T-helper 1 cell treated with Interleukin-12 subunit alpha and Interleukin-12 subunit beta and Interleukin-4 antibody, amounts not matched to agents 30 ng/mL and 1 ng/mL, for 36 hours (primary cell): ENCODE measurements around the gene IFT27. TPM values are rescaled to one million over a fixed set of nuclear protein-coding genes. Genes with fewer than 3 reads are reported as not detected.

ENCODE experiments used
- intact Hi-C: fragments of 100-400 bp; cut with micrococcal nuclease; formaldehyde crosslinking; loops from one replicate; pipeline ENCODE4 v1.15.1; 2024
- total RNA-seq: library from RNA; stranded (reverse); gene quantifications from 2 replicates; pipeline ENCODE4 v1.2.3, GENCODE V29; 2022

The IFT27 gene
- total RNA-seq, 1 donor from 2014 or later: 28.0 TPM

GRCh38 chr22:36767035-36767775 lies 8.7 kb downstream of the IFT27 start:
- intact Hi-C loops: no loop called here

- intact Hi-C loops: no loop called here
Observed at GRCh38 chr22:36765943-36766450, 9.9 kb downstream of the IFT27 start.

GRCh38 chr22:36765131-36765942 lies 10.6 kb downstream of the IFT27 start:
- intact Hi-C loops: no loop called here

- intact Hi-C loops: no loop called here
Observed at GRCh38 chr22:36764641-36765040, 11.3 kb downstream of the IFT27 start.

GRCh38 chr22:36764060-36764459 lies 11.9 kb downstream of the IFT27 start:
- intact Hi-C loops: no loop called here

GRCh38 chr22:36763576-36763975 lies 12.3 kb downstream of the IFT27 start:
- intact Hi-C loops: no loop called here

GRCh38 chr22:36762687-36763260 lies 13.1 kb downstream of the IFT27 start:
- intact Hi-C loops: no loop called here

- intact Hi-C loops: no loop called here
Observed at GRCh38 chr22:36761553-36762240, 14.2 kb downstream of the IFT27 start.

GRCh38 chr22:36760786-36761185 lies 15.1 kb downstream of the IFT27 start:
- intact Hi-C loops: no loop called here

GRCh38 chr22:36759481-36760159 lies 16.3 kb downstream of the IFT27 start:
- intact Hi-C loops: loop anchor here (5.0 kb wide), 1 partner anchor 212 kb away; no protein-coding TSS in a partner anchor

- intact Hi-C loops: loop anchor here (5.0 kb wide), 1 partner anchor 212 kb away; no protein-coding TSS in a partner anchor
Observed at GRCh38 chr22:36758792-36759271, 17.1 kb downstream of the IFT27 start.

- intact Hi-C loops: loop anchor here (1.0 to 5.0 kb wide), 5 partner anchors 19 to 287 kb away; partner anchors contain the start of gene IFT27
Observed at GRCh38 chr22:36757668-36758211, 18.2 kb downstream of the IFT27 start.

GRCh38 chr22:36756746-36757655 lies 18.9 kb downstream of the IFT27 start:
- intact Hi-C loops: loop anchor here (1.0 to 5.0 kb wide), 5 partner anchors 19 to 287 kb away; partner anchors contain the start of gene IFT27

GRCh38 chr22:36756031-36756430 lies 19.9 kb downstream of the IFT27 start:
- intact Hi-C loops: loop anchor here (5.0 kb wide), 1 partner anchor 209 kb away; no protein-coding TSS in a partner anchor

- intact Hi-C loops: loop anchor here (5.0 kb wide), 1 partner anchor 208 kb away; no protein-coding TSS in a partner anchor
Observed at GRCh38 chr22:36755316-36755715, 20.6 kb downstream of the IFT27 start.

- intact Hi-C loops: loop anchor here (5.0 kb wide), 1 partner anchor 208 kb away; no protein-coding TSS in a partner anchor
Observed at GRCh38 chr22:36754881-36755280, 21.0 kb downstream of the IFT27 start.

GRCh38 chr22:36753916-36754315 lies 22.0 kb downstream of the IFT27 start:
- intact Hi-C loops: no loop called here

- intact Hi-C loops: no loop called here
Observed at GRCh38 chr22:36753120-36753802, 22.7 kb downstream of the IFT27 start.
